AG04450 (cell line): Measurements from ENCODE around the gene TRAPPC12. TPM values are rescaled to one million over a fixed set of nuclear protein-coding genes. Genes with fewer than 3 reads are reported as not detected.
"Not testable (repeated sequence)": the region's sequence is repeated elsewhere in the genome, so short reads cannot be mapped to it uniquely, and the experiment has no call there.

Source experiments
- CTCF ChIA-PET: fragments of 300-600, 350-600 bp; formaldehyde crosslinking; extraction: SDS; loops from one replicate; lab custom pipeline; 2022; ENCODE audit warnings: antibody characterized with exemption, inconsistent platforms; lab: Charles Lee
- POLR2A ChIA-PET: fragments of 350-600 bp; formaldehyde crosslinking; extraction: SDS; loops from one replicate; lab custom pipeline; 2021; ENCODE audit warnings: antibody characterized with exemption, inconsistent platforms; lab: Yijun Ruan, JAX
- DNase-seq: peaks from one replicate; pipeline ENCODE4 v3.0.0-alpha.2; 2011; ENCODE audit warnings: low read depth, low spot score
- H3K27ac ChIP-seq: one replicate; pipeline ENCODE4 v1.5.1; 2012; ENCODE audit warnings: low read depth, low read length, control low read depth
- H3K27me3 ChIP-seq: one replicate; pipeline ENCODE4 v1.6.0; 2012; ENCODE audit warnings: low read length; ENCODE audit not compliant: control insufficient read depth, insufficient read depth
- H3K4me3 ChIP-seq: 2 replicates; pipeline ENCODE4 v1.5.1; 2011; ENCODE audit warnings: mild to moderate bottlenecking, low read depth, low read length, control low read depth
- H3K9me3 ChIP-seq: 2 replicates; pipeline ENCODE4 v1.5.1; 2012; ENCODE audit warnings: low read length; ENCODE audit not compliant: control insufficient read depth, insufficient read depth
- polyA plus RNA-seq: library from polyadenylated mRNA; depleted of rRNA; stranded (reverse); fragments of >200 nt; gene quantifications from 2 replicates; pipeline ENCODE4 v1.2.3, GENCODE V29; 2011
- TF ChIP-seq, protein P1 (sequence below): IDR thresholded peaks from 2 replicates; pipeline ENCODE4 v1.5.1; 2011; ENCODE audit warnings: low read depth, low read length, control low read depth, inconsistent platforms

The TRAPPC12 gene
- polyA plus RNA-seq, 1 experiment: 41.7 TPM

DNA sequence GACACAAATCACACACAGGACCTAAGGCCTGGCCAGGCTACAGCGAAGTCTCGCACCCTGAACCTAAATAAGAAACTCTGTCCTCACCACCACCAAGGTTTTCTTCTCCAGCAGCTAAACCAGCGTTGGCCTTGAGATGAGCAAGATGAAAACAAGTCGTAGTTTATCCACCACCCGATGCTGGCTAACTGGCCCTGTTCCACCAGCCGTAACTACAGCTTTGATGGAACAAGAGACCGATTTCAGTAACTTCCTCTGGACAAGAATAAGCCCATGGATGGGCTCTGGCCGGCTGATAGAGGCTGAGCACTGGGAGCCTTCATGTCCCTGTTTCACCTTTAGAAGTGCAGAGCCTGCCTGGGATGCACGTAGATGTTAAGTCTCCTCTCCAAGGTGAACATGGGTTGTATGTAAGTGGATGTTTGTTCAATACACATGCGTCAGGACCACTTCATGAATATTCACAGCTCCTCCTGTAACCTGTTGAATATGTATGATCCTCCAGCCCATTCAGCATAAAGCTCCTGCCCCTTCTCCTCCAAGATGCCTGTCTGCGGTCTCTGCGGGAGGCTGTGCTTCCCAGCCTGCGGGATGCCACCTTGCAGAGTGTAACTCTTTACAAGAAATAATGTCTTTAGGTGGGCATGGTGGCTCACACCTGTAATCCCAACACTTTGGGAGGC is 115.6 kb downstream of the TRAPPC12 start:
- TF ChIP-seq, protein P1, sequence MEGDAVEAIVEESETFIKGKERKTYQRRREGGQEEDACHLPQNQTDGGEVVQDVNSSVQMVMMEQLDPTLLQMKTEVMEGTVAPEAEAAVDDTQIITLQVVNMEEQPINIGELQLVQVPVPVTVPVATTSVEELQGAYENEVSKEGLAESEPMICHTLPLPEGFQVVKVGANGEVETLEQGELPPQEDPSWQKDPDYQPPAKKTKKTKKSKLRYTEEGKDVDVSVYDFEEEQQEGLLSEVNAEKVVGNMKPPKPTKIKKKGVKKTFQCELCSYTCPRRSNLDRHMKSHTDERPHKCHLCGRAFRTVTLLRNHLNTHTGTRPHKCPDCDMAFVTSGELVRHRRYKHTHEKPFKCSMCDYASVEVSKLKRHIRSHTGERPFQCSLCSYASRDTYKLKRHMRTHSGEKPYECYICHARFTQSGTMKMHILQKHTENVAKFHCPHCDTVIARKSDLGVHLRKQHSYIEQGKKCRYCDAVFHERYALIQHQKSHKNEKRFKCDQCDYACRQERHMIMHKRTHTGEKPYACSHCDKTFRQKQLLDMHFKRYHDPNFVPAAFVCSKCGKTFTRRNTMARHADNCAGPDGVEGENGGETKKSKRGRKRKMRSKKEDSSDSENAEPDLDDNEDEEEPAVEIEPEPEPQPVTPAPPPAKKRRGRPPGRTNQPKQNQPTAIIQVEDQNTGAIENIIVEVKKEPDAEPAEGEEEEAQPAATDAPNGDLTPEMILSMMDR: no peak
- Histone ChIP-seq H3K27me3 (no peaks in the 10 kb centered on the region), H3K9me3 (peaks cover 3% of the 10 kb centered on the region; the same call in 1 of the 2 replicates), H3K4me3 (no peak overlapping the region), H3K27ac (peak overlapping the region; percentile 21)
- ChIA-PET POLR2A (interaction anchor here (0.6 kb wide), 1 partner anchor 24 kb away, joined by 3 read pairs; the partner anchor contains the start of gene ADI1), CTCF (interaction anchor here (1.5 kb wide), 1 partner anchor 32 kb away, joined by 5 read pairs; no protein-coding TSS in a partner anchor)
- DNase-seq: no peak

GRCh38 chr2:3496708-3497080 is 117.2 kb downstream of the TRAPPC12 start:
- H3K4me3 ChIP-seq, CTCF ChIA-PET, H3K9me3 ChIP-seq, POLR2A ChIA-PET, DNase-seq, H3K27ac ChIP-seq, H3K27me3 ChIP-seq: not testable (repeated sequence)

DNA sequence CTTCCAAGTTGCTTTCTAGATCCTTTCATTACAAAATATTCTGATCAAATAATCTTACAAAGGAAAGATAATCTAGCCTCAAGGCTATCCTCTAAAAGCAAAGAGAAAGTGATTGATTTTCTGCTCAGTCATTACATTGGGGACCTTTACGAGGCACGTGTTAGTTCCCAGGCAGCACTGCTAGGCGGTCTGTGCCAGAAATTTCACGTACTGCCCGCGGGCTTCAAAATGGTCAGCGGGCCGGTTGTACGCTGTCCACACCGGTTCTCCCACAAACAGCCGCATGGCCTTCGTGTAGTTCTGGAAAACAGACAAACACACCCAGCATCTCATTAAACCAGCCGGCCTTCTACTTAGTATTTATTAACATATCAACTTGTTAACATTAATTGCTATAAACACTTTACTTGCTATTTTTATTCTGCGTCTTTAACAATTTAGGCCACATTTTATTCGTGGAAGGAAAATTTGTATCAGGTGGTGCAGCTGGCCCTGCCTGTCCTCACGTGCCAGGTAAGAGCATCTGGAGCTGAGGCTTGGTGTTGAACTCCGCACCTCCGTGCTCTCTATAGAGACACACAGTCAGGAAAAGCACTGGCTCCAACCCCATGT is 119.4 kb downstream of the TRAPPC12 start:
- TF ChIP-seq, protein P1: no peak
- ChIA-PET CTCF (no interaction called here), POLR2A (interaction anchor here (0.9 kb wide), 1 partner anchor 21 kb away, joined by 4 read pairs; no protein-coding TSS in a partner anchor)
- Histone ChIP-seq H3K27ac (no peak overlapping the region), H3K27me3 (no peaks in the 10 kb centered on the region), H3K4me3 (no peak overlapping the region), H3K9me3 (no peaks in the 10 kb centered on the region; the same call in 1 of the 2 replicates)
- DNase-seq: no peak

GRCh38 chr2:3500326-3500899 is 120.9 kb downstream of the TRAPPC12 start:
- CTCF ChIA-PET: no interaction called here
- H3K27me3 ChIP-seq: no peaks in the 10 kb centered on the region
- TF ChIP-seq, protein P1: no peak
- DNase-seq: no peak
- H3K27ac ChIP-seq: no peak overlapping the region
- H3K9me3 ChIP-seq: no peaks in the 10 kb centered on the region; the same call in 1 of the 2 replicates
- H3K4me3 ChIP-seq: no peak overlapping the region
- POLR2A ChIA-PET: no interaction called here

GRCh38 chr2:3503046-3503445 is 123.6 kb downstream of the TRAPPC12 start:
- CTCF ChIA-PET: no interaction called here
- POLR2A ChIA-PET: no interaction called here
- no peak overlapping the region for H3K27ac ChIP-seq
- DNase-seq: no peak
- no peak overlapping the region for H3K4me3 ChIP-seq
- TF ChIP-seq, protein P1: no peak
- no peaks in the 10 kb centered on the region; the same call in 1 of the 2 replicates for H3K9me3 ChIP-seq
- H3K27me3 ChIP-seq: no peaks in the 10 kb centered on the region
